HEK293 (cell line): ENCODE data around the gene KLF13.

Experiments used
- ZBTB21 ChIP-seq: fragments of 450-650 bp; formaldehyde crosslinking; IDR thresholded peaks from 2 replicates; pipeline ENCODE4 v1.5.1; 2017; ENCODE audit warnings: missing biosample characterization, missing genetic modification characterization
- ZBTB7A ChIP-seq: fragments of 450-650 bp; formaldehyde crosslinking; IDR thresholded peaks from 2 replicates; pipeline ENCODE4 v1.5.1; 2016; ENCODE audit warnings: low read depth, missing biosample characterization, missing genetic modification characterization
- ZNF202 ChIP-seq: fragments of 450-650 bp; formaldehyde crosslinking; IDR thresholded peaks from 2 replicates; pipeline ENCODE4 v1.5.1; 2016; ENCODE audit warnings: missing biosample characterization, missing genetic modification characterization, borderline replicate concordance
- ZNF302 ChIP-seq: fragments of 450-650 bp; formaldehyde crosslinking; IDR thresholded peaks from 2 replicates; pipeline ENCODE4 v1.5.1; 2016; ENCODE audit warnings: missing biosample characterization, missing genetic modification characterization, low read depth
- ZNF48 ChIP-seq: fragments of 450-650 bp; formaldehyde crosslinking; IDR thresholded peaks from 2 replicates; pipeline ENCODE4 v1.5.1; 2016; ENCODE audit warnings: missing biosample characterization, missing genetic modification characterization
- ZNF501 ChIP-seq: fragments of 450-650 bp; formaldehyde crosslinking; IDR thresholded peaks from 2 replicates; pipeline ENCODE4 v1.5.1; 2016; ENCODE audit warnings: missing biosample characterization, missing genetic modification characterization
- ZNF510 ChIP-seq: fragments of 450-650 bp; formaldehyde crosslinking; IDR thresholded peaks from 2 replicates; pipeline ENCODE4 v1.5.1; 2018; ENCODE audit warnings: mild to moderate bottlenecking, missing genetic modification characterization, missing biosample characterization; ENCODE audit not compliant: insufficient replicate concordance
- ZNF558 ChIP-seq: fragments of 450-650 bp; formaldehyde crosslinking; IDR thresholded peaks from 2 replicates; pipeline ENCODE4 v1.5.1; 2016; ENCODE audit warnings: missing biosample characterization, missing genetic modification characterization
- TF ChIP-seq, protein P1 (sequence below): fragments of 450-650 bp; formaldehyde crosslinking; IDR thresholded peaks from 2 replicates; pipeline ENCODE4 v1.5.1; 2016; ENCODE audit warnings: missing biosample characterization, missing genetic modification characterization, low read depth
- TF ChIP-seq, protein P2 (sequence below): fragments of 450-650 bp; formaldehyde crosslinking; IDR thresholded peaks from 2 replicates; pipeline ENCODE4 v1.5.1; 2016; ENCODE audit warnings: missing biosample characterization, missing genetic modification characterization
- TF ChIP-seq, protein P3 (sequence below): fragments of 450-650 bp; formaldehyde crosslinking; IDR thresholded peaks from 2 replicates; pipeline ENCODE4 v1.5.1; 2016; ENCODE audit warnings: missing biosample characterization, missing genetic modification characterization
- TF ChIP-seq, protein P4 (sequence below): fragments of 450-650 bp; formaldehyde crosslinking; IDR thresholded peaks from 2 replicates; pipeline ENCODE4 v1.5.1; 2016; ENCODE audit warnings: missing biosample characterization, missing genetic modification characterization
- TF ChIP-seq, protein P5 (sequence below): fragments of 450-650 bp; formaldehyde crosslinking; IDR thresholded peaks from 2 replicates; pipeline ENCODE4 v1.5.1; 2017; ENCODE audit warnings: missing biosample characterization, missing genetic modification characterization
- TF ChIP-seq, protein P6 (sequence below): IDR thresholded peaks from 2 replicates; pipeline ENCODE4 v1.6.1; 2011; ENCODE audit warnings: mild to moderate bottlenecking, low read depth, low read length, borderline replicate concordance

DNA sequence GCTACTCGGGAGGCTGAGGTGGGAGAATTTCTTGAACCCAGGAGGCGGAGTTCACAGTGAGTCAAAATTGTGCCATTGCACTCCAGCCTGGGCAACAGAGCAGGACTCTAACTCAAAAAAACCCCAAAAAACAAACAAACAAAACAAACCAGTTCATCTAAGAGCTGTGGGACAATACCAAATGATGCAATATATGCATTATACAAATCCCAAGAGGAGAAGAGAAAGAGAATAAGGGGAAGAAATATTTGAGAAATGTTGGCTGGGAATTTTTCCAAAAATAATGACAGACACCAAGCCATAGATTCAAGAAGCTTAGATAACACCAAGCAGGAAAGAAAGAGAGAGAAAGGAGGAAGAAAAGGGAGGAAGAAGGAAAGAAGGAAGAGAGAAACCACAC lies 82.5 kb downstream of the KLF13 start:
- TF ChIP-seq, protein P1, sequence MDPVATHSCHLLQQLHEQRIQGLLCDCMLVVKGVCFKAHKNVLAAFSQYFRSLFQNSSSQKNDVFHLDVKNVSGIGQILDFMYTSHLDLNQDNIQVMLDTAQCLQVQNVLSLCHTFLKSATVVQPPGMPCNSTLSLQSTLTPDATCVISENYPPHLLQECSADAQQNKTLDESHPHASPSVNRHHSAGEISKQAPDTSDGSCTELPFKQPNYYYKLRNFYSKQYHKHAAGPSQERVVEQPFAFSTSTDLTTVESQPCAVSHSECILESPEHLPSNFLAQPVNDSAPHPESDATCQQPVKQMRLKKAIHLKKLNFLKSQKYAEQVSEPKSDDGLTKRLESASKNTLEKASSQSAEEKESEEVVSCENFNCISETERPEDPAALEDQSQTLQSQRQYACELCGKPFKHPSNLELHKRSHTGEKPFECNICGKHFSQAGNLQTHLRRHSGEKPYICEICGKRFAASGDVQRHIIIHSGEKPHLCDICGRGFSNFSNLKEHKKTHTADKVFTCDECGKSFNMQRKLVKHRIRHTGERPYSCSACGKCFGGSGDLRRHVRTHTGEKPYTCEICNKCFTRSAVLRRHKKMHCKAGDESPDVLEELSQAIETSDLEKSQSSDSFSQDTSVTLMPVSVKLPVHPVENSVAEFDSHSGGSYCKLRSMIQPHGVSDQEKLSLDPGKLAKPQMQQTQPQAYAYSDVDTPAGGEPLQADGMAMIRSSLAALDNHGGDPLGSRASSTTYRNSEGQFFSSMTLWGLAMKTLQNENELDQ (tag by site-specific recombination) = no peak
- TF ChIP-seq, protein P2, sequence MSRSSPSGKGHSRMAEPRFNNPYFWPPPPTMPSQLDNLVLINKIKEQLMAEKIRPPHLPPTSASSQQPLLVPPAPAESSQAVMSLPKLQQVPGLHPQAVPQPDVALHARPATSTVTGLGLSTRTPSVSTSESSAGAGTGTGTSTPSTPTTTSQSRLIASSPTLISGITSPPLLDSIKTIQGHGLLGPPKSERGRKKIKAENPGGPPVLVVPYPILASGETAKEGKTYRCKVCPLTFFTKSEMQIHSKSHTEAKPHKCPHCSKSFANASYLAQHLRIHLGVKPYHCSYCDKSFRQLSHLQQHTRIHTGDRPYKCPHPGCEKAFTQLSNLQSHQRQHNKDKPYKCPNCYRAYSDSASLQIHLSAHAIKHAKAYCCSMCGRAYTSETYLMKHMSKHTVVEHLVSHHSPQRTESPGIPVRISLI (tag by site-specific recombination) = no peak
- TF ChIP-seq, protein P3, sequence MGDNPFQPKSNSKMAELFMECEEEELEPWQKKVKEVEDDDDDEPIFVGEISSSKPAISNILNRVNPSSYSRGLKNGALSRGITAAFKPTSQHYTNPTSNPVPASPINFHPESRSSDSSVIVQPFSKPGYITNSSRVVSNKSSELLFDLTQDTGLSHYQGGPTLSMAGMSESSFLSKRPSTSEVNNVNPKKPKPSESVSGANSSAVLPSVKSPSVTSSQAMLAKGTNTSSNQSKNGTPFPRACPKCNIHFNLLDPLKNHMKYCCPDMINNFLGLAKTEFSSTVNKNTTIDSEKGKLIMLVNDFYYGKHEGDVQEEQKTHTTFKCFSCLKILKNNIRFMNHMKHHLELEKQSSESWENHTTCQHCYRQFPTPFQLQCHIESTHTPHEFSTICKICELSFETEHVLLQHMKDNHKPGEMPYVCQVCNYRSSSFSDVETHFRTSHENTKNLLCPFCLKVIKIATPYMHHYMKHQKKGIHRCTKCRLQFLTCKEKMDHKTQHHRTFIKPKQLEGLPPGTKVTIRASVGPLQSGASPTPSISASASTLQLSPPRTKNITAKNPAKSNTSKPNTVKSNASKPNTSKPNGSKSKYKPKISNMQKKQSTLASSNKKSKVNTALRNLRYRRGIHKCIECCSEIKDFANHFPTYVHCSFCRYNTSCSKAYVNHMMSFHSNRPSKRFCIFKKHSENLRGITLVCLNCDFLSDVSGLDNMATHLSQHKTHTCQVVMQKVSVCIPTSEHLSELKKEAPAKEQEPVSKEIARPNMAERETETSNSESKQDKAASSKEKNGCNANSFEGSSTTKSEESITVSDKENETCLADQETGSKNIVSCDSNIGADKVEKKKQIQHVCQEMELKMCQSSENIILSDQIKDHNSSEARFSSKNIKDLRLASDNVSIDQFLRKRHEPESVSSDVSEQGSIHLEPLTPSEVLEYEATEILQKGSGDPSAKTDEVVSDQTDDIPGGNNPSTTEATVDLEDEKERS (tag by site-specific recombination) = no peak
- TF ChIP-seq, protein P4, sequence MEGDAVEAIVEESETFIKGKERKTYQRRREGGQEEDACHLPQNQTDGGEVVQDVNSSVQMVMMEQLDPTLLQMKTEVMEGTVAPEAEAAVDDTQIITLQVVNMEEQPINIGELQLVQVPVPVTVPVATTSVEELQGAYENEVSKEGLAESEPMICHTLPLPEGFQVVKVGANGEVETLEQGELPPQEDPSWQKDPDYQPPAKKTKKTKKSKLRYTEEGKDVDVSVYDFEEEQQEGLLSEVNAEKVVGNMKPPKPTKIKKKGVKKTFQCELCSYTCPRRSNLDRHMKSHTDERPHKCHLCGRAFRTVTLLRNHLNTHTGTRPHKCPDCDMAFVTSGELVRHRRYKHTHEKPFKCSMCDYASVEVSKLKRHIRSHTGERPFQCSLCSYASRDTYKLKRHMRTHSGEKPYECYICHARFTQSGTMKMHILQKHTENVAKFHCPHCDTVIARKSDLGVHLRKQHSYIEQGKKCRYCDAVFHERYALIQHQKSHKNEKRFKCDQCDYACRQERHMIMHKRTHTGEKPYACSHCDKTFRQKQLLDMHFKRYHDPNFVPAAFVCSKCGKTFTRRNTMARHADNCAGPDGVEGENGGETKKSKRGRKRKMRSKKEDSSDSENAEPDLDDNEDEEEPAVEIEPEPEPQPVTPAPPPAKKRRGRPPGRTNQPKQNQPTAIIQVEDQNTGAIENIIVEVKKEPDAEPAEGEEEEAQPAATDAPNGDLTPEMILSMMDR (tag by site-specific recombination) = no peak
- TF ChIP-seq ZNF558 (tag by site-specific recombination) (no peak), ZNF302 (tag by site-specific recombination) (no peak), ZBTB21 (tag by site-specific recombination) (no peak), ZNF510 (tag by site-specific recombination) (no peak), ZBTB7A (no peak), ZNF48 (tag by site-specific recombination) (no peak), ZNF202 (tag by site-specific recombination) (no peak), ZNF501 (tag by site-specific recombination) (no peak)
- TF ChIP-seq, protein P5, sequence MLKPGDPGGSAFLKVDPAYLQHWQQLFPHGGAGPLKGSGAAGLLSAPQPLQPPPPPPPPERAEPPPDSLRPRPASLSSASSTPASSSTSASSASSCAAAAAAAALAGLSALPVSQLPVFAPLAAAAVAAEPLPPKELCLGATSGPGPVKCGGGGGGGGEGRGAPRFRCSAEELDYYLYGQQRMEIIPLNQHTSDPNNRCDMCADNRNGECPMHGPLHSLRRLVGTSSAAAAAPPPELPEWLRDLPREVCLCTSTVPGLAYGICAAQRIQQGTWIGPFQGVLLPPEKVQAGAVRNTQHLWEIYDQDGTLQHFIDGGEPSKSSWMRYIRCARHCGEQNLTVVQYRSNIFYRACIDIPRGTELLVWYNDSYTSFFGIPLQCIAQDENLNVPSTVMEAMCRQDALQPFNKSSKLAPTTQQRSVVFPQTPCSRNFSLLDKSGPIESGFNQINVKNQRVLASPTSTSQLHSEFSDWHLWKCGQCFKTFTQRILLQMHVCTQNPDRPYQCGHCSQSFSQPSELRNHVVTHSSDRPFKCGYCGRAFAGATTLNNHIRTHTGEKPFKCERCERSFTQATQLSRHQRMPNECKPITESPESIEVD = no peak
- TF ChIP-seq, protein P6, sequence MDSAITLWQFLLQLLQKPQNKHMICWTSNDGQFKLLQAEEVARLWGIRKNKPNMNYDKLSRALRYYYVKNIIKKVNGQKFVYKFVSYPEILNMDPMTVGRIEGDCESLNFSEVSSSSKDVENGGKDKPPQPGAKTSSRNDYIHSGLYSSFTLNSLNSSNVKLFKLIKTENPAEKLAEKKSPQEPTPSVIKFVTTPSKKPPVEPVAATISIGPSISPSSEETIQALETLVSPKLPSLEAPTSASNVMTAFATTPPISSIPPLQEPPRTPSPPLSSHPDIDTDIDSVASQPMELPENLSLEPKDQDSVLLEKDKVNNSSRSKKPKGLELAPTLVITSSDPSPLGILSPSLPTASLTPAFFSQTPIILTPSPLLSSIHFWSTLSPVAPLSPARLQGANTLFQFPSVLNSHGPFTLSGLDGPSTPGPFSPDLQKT = no peak
